HepG2 (cell line): ENCODE results near the gene DPH7. TPM values are rescaled to one million over a fixed set of nuclear protein-coding genes. Genes with fewer than 3 reads are reported as not detected.
A peak's percentile ranks its signal among the peaks of the same experiment; 100 is the strongest.

Source experiments
- ATAC-seq: fragments of 200-7000 bp; cut with Tn5 transposase; 3 replicates; pipeline ENCODE4 v1.9.1; 2020; ENCODE audit warnings: mild to moderate bottlenecking, moderate library complexity
- BruUV-seq: library from RNA; stranded (reverse); fragments of 400-500 nt; replicated peaks from 2 replicates; lab custom pipeline; 2021; lab: Mats Ljungman, UMichigan
- CTCF ChIA-PET: fragments of 300-600 bp; formaldehyde crosslinking; extraction: SDS; loops from one replicate; lab custom pipeline; 2021; ENCODE audit warnings: low total read pairs, inconsistent platforms, low intra/inter-chr PET ratio; lab: Yijun Ruan, JAX
- POLR2A ChIA-PET: fragments of 350-600 bp; sonication (Branson Sonifier 250); formaldehyde crosslinking; loops from one replicate; lab custom pipeline; 2020; ENCODE audit warnings: antibody characterized with exemption, inconsistent platforms; lab: Yijun Ruan, JAX
- DNase-seq: peaks from one replicate; pipeline ENCODE4 v3.0.0-alpha.2; 2015; ENCODE audit warnings: low spot score
- FAIRE-seq: peaks from 3 replicates; lab custom pipeline; 2011; peaks lifted over from hg19 to GRCh38; lab: Jason Lieb, UNC
- H2AFZ ChIP-seq: one replicate; pipeline ENCODE4 v1.6.1; 2011; ENCODE audit warnings: low read length, inconsistent platforms
- H3K27ac ChIP-seq: fragments of 300-600 bp; 3 replicates; pipeline ENCODE4 v1.8.0; 2011; ENCODE audit warnings: mixed run types, mild to moderate bottlenecking, mixed read lengths, low read length, inconsistent platforms; ENCODE audit not compliant: insufficient read depth; ENCODE audit errors: extremely low read length
- H3K27me3 ChIP-seq, 2 experiments: fragments of 200-600 bp in 1 of 2; 2 replicates in 1 of 2; 3 replicates in 1 of 2; pipeline versions ENCODE4 v1.6.0 to v1.8.0; 2011; ENCODE audit warnings: low read length in 2 of 2, mild to moderate bottlenecking in 2 of 2, moderate library complexity in 2 of 2, inconsistent platforms in 1 of 2; ENCODE audit not compliant: insufficient read depth in 2 of 2, control insufficient read depth in 1 of 2
- H3K36me3 ChIP-seq, 2 experiments: fragments of 200-600 bp in 1 of 2; replicated peaks in 1 of 2; 2 replicates in 1 of 2; 3 replicates in 1 of 2; pipeline versions ENCODE4 v1.5.1 to v1.8.0; 2011; ENCODE audit warnings: low read length in 2 of 2, inconsistent platforms in 1 of 2; ENCODE audit not compliant: insufficient read depth in 2 of 2, control insufficient read depth in 1 of 2
- H3K4me1 ChIP-seq: 2 replicates; pipeline ENCODE4 v1.5.1; 2012; ENCODE audit warnings: low read length, inconsistent platforms; ENCODE audit not compliant: insufficient read depth
- H3K4me2 ChIP-seq: 2 replicates; pipeline ENCODE4 v1.6.0; 2011; ENCODE audit warnings: low read depth, low read length, inconsistent platforms
- H3K4me3 ChIP-seq, 3 experiments: fragments of 200-600 bp in 1 of 3; sonication (generic), shearing (Covaris generic) in 1 of 3; replicated peaks in 1 of 3; 2 replicates each; pipeline ENCODE4 v1.5.1; 2011 to 2016; ENCODE audit warnings: low read length in 3 of 3, inconsistent platforms in 2 of 3, low read depth in 2 of 3, mild to moderate bottlenecking in 2 of 3, control low read depth in 1 of 3, mixed read lengths in 1 of 3; ENCODE audit not compliant: insufficient read depth in 1 of 3
- H3K79me2 ChIP-seq: one replicate; pipeline ENCODE4 v1.6.1; 2011; ENCODE audit warnings: low read length, inconsistent platforms; ENCODE audit not compliant: insufficient read depth
- H3K9ac ChIP-seq: 2 replicates; pipeline ENCODE4 v1.6.0; 2011; ENCODE audit warnings: mild to moderate bottlenecking, low read depth, low read length, inconsistent platforms; ENCODE audit not compliant: insufficient read depth
- H3K9me3 ChIP-seq: 2 replicates; pipeline ENCODE4 v1.5.1; 2012; ENCODE audit warnings: mild to moderate bottlenecking, low read length
- H4K20me1 ChIP-seq: 2 replicates; pipeline ENCODE4 v1.6.0; 2011; ENCODE audit warnings: inconsistent platforms, mild to moderate bottlenecking, low read length, moderate library complexity; ENCODE audit not compliant: insufficient read depth
- ZKSCAN1 ChIP-seq: fragments of 150-350 bp; IDR thresholded peaks from 2 replicates; pipeline ENCODE4 v1.6.1; 2014; ENCODE audit warnings: low read length
- ZNF432 ChIP-seq: sonication (generic); formaldehyde crosslinking; IDR thresholded peaks from 2 replicates; pipeline ENCODE4 v1.5.0; 2020; ENCODE audit warnings: missing genetic modification reagents, mild to moderate bottlenecking, borderline replicate concordance
- ZNF609 ChIP-seq: sonication (generic); formaldehyde crosslinking; IDR thresholded peaks from 2 replicates; pipeline ENCODE4 v1.4.0; 2020; ENCODE audit warnings: mild to moderate bottlenecking, missing genetic modification reagents, borderline replicate concordance
- WGBS: methylation state at CpG from one replicate; pipeline ENCODE4 v1.1.6; 2017; ENCODE audit warnings: low lambda C conversion rate; 5-methylcytosine and 5-hydroxymethylcytosine counted together
- in situ Hi-C: cut with HindIII; loops from 2 replicates; pipeline ENCODE4 v1.10.0; 2017; ENCODE audit warnings: low pct_unique_long_range_greater_than_20kb; ENCODE audit not compliant: extremely low pct_ligation_motif_present
- intact Hi-C: fragments of 100-400 bp; cut with micrococcal nuclease; formaldehyde crosslinking; loops from one replicate; pipeline ENCODE4 v1.10.0; 2022; ENCODE audit not compliant: unreplicated experiment
- polyA plus RNA-seq, 8 experiments: library from polyadenylated mRNA; depleted of rRNA in 3 of 8; stranded (reverse) in 7 of 8; unstranded in 1 of 8; fragments of >200 nt; fragmentation: Illumina TruSeq in 4 of 8; extraction: Trizol in 4 of 8; gene quantifications; 2 replicates each; pipeline versions ENCODE4 v1.2.1 to v1.2.3, GENCODE V29; 2011 to 2016; ENCODE audit warnings: low read depth in 4 of 8, missing spikeins in 1 of 8, mixed read lengths in 1 of 8; ENCODE audit not compliant: insufficient read depth in 1 of 8
- total RNA-seq, 5 experiments: library from RNA; depleted of rRNA; stranded (reverse); fragments of >200 nt; fragmentation: Illumina TruSeq; extraction: Trizol; gene quantifications; 2 replicates each; pipeline ENCODE4 v1.2.3, GENCODE V29; 2016; ENCODE audit warnings: low read depth in 1 of 5

The DPH7 gene
- total and polyA plus RNA-seq, 2 of the 13 experiments (the other 11 are each of a cell fraction or from before 2014, with no cell fraction given): 27.6 to 31.6 TPM

GRCh38 chr9:137620581-137620980 lies 41.9 kb upstream of the DPH7 start:
- H3K79me2 ChIP-seq: peaks cover 73% of the 10 kb centered on the region
- DNase-seq (no peak), ATAC-seq (no peak), FAIRE-seq (no peak)
- TF ChIP-seq ZKSCAN1: peak; percentile 75
- no peak for TF ChIP-seq ZNF609
- TF ChIP-seq ZNF432 (CRISPR knock-in tag): no peak
- H3K4me2 ChIP-seq: peak overlapping the region; percentile 76
- H3K9me3 ChIP-seq: no peaks in the 10 kb centered on the region
- H3K27me3 ChIP-seq: no peaks in the 10 kb centered on the region; a peak in 1 of 5 replicates
- no peak overlapping the region for H2AFZ ChIP-seq
- H3K36me3 ChIP-seq: peaks cover 2 to 4% of the 10 kb centered on the region in 2 experiments; a peak in 2 of 5 replicates
- in situ Hi-C loops: no loop called here
- intact Hi-C loops: loop anchor here (5.0 kb wide), 1 partner anchor 42 kb away; no protein-coding TSS in a partner anchor
- H3K4me3 ChIP-seq: peak overlapping the region in 2 of 3 experiments; percentile 83 to 90; a peak in 2 of 6 replicates
- no peak overlapping the region for H3K27ac ChIP-seq
- WGBS: 58% methylated on average over 6 of the region's 7 CpGs
- peak overlapping the region; percentile 21; the same call in 1 of the 2 replicates for H3K9ac ChIP-seq
- peaks cover 14% of the 10 kb centered on the region for H4K20me1 ChIP-seq
- H3K4me1 ChIP-seq: peaks cover 38% of the 10 kb centered on the region
- ChIA-PET POLR2A (interaction anchor here (0.9 kb wide), 1 partner anchor 50 kb away, joined by 3 read pairs; no protein-coding TSS in a partner anchor), CTCF (no interaction called here)
- no TSS peak for BruUV-seq
